Activated CD4-positive, CD25-positive, alpha-beta regulatory T cell treated with anti-CD3 and anti-CD28 coated beads, Interleukin-2, amount 50 U/mL, for 72 hours (primary cell): ENCODE results near the gene SH3RF3.

Experiments
- DNase-seq: peaks from one replicate; pipeline ENCODE4 v3.0.0; 2021

SH3RF3 gene

DNA sequence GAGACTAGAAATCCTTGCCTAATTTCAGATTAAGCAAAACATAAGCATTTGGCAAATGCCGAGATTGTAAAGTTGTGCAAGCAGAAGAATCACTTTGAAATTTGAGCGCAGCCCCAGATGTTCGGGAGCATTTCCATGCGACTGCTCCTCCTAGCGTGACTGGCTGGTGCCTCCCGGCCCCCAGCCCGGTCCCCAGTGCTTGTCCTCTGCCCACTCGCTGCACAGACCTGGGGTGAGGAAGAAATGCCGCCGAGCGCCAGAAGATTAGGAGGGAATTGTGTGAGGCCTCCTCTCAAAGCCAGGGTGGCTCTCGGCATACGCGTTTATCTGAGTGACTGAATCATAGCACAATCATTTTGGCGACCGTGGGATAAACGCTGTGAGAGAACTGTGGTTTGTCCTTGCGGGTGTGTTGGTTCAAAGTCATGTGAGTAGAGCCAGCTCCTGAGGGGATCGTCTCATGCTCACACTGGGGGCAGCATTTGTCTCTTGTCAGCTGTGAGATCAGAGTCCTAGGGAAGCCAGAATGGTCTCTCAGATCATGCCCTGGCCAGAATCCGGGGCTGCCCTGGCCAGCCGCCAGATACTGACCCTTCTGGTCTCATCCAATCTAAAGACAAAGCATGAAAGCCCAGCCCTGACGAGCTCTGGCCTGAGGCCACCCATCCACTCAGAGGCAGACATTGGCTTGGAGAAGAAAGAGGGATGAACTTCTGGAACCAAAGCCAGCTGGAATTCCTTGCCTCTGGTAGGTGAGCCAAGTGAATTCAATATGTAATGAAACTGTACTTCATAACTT, 189.3 kb downstream of the SH3RF3 start:
- no peak for DNase-seq

DNA sequence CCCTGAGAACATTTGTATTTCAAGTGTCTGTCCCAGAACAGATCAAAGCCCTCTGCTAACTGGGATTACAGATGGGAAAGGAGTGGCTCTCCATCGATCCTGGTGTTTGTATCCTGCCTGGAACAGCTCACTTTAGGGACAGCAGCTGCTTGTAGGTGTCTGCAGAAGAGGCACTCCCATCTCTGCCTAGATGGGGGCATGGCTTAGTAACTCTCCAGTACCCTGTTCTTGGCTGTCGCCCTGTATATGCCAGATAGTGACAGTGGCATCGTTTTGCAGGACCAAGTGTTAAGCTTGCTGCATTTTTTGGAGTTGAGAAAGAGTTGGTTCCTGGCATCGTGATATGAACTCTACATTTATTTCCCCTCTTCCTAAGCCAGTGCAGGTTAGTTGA, 189.9 kb downstream of the SH3RF3 start:
- no peak for DNase-seq

DNA sequence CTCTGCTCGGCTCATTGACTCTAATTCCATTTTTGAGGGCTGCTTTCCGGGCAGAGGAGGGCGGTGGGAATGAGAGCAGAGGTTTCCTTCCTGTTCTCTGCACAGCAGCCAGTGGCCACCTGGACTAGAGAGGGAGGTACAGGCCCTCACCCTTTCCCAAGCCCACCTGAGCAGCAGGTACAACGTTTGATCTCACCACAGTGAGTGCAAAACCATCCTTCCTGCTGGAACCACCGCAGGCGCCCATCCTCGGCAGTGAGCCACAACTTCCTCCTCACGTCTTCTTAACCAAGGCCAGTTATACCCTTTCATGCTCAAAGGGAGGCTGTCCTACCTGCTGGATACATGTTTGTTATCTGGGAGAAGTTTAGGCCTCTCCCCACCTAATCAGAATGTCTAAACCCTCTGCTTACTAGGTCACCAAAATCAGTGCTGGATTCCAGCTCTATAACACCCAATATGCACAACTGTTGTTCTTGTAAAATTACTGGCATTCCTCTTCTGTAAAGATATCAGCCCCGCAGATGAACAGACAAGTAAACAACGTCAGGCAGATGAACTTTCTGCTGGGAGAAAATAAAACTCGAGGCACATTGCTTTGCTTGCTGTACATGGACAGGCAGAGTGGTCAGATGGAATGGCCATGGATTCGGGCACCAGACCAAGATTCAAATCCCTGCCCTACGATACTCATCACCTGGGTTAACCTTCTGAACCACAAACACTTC, 191.4 kb downstream of the SH3RF3 start:
- DNase-seq: no peak

DNA sequence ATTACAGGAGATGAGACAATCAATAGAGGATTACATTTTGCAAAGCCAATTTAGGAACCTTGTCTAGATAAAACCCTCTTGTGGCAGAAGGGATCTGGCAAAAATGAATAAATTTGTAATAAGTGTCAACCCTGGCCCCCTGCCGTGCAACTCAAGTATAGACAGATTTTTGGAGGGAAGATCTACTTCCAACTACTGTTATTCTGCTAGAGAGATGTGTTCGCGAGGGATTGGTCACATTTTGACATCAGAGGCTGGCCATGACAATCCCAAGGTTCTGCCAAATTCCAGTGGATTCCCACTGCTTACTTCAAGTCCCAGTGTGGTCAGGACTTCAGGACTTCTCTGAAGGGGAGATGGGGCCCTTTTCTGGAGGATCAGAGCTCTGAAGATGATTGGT, 192.6 kb downstream of the SH3RF3 start:
- DNase-seq: no peak

DNA sequence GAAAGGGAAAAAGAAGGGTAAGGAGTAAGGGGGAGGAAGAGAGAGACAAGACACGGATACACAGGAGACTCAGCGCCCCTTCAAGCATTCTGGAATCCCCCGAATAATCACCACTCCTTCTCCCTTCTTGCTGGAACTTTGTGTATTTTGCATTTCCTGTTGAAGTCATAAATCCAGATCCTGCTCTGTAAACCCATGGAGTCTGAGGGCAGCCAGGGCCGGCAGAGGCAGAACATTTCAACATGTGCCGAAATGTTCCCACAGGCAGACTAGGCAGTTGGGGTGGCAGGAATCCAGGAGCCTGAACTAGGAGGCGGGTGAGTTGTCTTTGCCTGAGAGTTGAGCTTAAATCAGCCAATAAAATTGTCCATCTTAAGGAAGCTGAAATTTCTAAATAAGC, 193.1 kb downstream of the SH3RF3 start:
- DNase-seq: no peak

DNA sequence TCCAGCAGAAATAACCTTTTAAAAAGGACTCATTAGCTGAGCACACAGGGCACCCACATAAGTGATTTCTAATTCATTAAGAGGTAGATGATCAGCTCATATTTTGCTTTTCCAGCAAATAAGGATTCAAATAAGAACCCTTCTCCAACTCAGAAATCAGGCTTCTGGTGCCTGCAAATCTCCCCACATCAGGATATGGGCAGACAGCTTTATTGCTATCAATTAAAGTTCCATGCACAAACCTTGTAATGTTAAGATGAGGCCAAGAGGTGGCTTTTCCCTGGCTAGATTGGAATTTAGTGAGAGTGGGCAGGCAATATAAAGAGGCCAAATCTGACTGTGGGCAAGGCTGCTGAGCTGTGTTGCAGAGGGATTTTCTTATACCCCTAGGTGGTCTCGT, 193.6 kb downstream of the SH3RF3 start:
- no peak for DNase-seq

DNA sequence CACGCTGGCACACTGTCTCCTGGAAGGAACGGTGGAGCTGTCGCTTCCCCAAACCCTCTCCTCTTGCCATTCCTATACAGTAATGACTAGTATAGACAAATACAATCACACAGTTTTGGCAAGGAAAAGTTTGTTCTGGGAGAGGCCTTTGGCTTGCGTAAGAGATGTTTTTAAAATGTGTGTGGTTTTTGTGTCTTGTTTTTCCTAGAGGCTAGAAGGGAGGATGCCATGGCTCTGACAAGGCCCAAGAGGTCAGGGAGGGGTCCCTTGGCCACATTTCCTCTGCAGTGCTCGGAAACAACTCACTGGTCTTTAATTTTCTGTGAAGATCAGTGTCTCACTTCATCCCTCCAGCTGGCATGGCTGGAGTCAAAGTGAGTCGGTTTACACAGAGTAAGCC, 195.9 kb downstream of the SH3RF3 start:
- no peak for DNase-seq

DNA sequence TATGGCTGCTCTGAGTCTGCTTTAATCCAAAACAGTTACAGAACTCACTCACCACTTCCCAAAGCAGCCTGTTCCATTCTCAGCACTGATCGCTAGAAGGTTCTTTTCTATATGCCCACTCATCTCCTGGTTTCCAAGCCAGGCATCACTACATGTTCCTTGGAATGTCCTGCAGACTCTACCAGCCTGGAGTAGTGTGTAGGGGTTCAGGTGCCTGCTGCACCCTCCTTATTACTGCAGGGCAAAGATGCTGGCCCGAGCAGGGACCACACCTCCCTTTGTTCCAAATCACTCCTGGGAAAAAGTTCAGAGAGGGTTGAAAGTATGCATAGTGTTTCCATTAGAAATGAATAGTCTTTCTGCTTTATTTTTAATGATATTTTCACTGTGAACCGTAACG, 196.6 kb downstream of the SH3RF3 start:
- DNase-seq: no peak

DNA sequence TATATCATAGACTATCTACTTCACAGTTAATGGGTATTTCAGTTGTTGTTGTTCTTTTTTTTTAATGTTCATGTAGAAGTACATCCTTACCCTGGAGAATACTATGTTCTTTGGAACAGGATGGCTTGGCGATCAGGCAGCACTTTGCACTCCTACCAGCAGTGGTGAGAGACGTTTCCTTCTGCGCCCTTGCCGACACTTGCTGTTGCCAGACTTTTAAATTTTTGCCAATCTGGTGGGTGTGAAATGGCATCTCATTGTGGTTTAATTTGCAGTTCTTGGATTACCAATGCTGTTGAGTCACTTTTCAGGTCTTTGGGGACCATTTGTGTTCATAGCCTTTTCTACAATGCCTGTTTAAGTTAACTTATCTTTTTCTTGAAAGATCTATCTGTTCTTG, 197.3 kb downstream of the SH3RF3 start:
- DNase-seq: no peak

DNA sequence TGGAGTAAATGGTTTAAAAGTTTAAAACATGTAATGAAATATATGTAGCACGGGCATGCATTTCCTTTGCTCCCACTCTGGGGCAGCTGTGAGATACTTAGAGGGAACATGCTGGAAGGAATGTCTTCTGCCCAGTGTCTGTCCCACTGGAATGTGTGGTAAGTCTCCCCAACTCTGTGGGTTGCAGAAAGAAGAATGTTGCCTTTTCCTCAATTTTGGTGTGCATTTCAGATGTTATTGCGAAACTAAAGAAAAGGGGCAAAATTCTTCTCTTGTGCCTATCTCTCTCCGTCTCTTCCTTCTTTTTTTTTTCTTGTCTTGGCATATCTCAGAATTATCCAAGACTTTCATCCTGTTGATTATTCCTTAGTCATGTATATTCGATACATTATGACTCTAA, 201.1 kb downstream of the SH3RF3 start:
- DNase-seq: no peak

DNA sequence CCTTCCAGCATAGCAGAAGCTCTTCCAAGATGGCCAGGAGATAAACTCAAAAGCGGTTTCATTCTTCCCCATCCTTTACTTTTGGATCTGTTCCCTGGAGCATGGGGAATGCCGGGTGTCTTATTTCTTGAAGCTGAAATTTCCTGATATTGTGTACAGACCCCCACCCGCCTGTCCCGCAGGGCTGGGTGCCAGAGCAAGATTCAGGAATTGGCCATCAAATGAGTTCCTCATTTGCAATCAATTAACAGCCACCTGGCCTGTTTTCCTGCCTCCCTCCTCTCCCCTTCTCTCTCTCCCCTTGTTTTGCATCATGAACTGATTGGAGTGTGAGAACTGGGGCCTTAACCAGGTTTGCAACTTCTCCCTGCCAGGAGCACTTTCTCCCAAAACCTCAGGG, 202.1 kb downstream of the SH3RF3 start:
- DNase-seq: no peak

DNA sequence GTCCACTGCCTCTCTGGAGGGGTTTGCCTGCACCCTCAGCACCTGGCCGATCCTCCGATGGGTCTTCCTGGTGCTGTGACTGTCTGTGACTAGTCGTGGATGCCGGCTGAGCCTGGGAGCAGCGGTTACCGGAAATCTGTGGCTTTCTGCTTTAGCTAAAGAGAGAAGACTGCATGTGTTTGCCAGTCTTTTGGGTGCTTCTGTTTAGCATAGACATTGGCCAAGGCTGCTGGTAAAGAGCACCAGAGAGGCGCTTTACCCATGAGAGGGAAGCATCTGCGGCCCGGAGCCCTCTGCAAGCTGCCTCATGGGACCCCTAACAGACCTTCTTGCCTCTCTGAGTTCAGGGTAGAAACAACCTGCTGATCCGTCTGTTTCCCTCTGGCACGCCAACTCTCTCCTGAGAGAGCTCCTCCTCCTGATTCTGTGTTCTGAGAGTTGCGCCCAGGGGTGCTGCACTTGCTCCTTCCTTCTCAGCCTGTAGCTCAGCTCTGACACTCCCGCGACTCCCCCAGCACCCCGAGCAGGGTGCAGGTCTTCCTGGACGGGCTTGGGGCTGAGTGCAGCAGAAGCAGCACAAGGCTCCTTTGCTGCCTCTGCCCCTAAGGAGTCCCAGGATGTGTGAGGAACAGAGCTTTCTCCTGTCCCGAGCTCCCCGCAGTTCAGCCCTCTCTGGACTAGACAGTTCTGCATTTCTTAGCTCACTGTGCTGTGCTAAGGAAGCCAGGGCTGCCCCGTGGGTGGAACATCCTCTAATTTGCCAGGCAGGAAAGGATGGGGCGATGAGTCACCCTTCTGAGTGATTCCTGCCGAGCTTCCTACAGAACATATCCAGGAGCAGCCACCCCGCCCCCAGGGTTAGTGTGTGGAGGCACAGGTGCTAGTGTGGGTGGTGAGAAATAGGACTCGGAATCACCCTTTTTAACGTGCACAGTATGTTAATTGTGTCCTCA, 203.2 kb downstream of the SH3RF3 start:
- DNase-seq: no peak

DNA sequence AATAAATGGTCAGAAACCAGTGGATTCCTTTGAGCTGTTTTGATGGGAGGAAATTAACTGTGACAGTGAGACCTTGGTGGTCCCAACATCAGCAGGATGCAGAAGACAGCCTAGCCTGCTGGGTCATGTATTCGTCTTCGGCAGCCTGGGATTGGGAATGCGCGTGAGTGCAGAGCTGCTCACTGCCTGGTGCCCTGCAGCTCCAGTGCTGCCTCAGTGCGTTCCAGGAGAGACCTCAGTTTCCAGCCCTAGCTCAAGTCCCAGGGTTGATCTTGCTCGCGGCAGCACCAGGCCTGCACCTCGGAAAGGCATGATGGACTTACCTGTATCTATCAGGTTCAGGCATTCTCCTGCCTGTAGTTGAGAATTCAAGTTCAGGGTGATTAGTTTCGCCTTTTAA, 203.9 kb downstream of the SH3RF3 start:
- no peak for DNase-seq

DNA sequence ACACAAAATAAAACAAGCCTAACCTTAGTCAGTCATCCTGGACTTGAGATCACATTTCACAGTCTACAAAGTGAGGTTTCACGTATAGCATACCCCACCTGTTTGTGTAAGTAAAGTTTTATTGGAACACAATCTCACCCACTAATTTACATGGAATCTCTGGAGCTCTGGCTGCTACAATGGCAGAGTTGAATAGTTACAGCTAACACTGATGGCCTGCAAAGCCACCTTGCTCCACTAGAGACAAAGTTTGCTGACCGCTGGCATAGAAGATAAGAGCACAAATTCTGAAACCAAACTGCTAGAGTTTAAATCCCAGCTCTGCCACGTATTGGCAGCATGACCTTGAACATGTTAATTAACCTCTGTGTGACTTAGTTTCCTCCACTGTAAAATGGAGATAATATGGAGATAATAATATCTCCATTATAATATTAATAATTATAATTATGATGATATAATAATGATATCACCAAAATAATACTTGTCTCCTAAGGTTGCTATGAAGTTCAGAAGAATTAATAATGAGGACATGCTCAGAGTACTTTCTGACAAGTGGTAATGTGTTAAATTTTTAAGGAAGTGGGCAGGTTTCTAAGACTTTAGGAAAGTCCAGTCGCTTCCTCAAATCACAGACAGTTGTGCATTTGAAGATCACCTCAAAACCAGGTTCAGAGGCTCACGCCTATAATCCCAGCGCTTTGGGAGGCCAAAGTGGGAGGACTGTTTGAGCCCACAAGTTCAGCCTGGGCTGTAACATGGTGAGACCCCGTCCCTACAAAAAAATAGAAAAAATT, 204.6 kb downstream of the SH3RF3 start:
- no peak for DNase-seq

DNA sequence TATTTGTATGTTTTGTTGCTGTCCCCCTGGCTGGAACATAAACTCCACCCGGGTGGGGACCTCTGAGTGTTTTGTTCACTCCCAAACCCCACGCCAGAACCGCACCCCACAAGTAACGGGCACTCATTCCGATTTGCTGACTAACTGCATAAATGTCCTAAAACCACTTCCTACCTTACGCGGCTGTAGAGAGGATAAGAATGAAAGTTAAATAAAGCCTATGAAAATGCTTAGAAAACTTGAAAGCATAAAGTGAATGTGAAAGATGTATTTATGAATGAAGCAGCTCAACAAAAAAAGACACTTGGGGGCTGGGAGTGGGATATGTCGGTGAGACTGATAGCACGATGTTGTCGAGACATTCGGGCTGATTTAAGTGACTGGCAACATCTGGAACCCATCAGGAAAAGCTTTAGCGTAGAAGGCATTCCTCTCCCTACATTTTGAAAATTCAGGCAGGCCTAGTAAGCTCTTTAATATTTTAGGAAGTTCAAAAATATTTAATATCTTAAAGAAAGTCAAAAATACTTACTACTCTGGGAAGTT, 206.7 kb downstream of the SH3RF3 start:
- DNase-seq: no peak

DNA sequence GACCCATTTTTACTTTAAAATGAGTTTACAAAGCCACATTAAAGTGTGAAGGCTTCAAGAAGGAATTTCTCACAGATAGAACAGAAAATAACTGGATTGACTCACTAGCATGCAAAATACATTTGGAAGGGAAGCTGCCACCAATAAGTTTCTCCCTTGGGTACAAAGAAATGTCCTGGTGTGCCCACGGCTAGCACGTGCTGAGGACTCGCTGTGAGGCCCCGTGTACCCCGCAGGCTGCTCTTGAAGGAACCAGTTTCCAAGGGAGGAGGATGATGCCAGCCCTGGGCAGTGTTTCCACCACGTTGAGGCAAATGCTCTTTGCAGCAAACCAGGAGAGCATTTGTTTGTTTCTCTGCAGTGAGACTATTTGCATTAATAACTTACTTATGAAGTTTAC, 207.3 kb downstream of the SH3RF3 start:
- DNase-seq: no peak

DNA sequence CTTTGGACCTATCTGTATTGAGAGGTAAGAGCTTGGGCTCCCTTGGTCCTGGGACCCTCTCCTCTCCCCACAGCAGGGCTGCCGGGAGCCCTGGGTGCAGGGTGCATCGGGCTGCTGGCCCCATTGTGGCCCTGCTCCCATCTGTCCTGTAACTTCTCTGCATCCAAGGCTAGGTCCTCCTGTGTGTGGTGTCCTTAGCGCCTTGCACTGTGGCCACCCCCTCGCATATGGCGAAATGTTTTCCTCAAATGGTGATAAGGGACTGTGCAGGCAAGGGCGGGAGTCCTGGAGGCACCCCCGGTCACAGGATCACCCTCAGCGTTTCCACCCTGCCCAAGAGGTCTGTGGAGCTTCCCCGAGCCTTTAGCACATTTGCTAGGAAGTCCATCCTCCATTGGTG, 208.2 kb downstream of the SH3RF3 start:
- DNase-seq: no peak

DNA sequence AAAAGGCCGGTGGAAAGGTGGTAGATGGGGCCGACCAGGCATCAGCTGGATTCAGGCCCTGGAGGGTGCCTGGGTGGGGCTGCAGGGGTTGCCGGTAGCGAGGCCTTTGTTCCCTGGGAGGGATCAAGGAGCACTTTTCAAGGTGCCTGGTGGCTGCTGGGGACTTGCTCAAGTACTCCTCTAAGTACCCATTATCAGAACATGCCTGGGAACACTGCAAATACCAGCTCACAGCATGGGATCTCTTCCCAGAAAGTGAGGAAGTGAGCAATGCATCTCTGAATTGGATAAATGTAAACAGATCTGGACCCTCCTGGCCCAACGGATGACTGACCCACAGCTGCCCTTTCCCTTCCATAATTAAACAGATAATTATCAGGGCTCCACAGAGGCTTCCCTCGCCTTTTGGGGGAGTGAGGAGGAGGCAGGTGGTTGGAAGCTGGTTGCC, 210.5 kb downstream of the SH3RF3 start:
- DNase-seq: no peak

DNA sequence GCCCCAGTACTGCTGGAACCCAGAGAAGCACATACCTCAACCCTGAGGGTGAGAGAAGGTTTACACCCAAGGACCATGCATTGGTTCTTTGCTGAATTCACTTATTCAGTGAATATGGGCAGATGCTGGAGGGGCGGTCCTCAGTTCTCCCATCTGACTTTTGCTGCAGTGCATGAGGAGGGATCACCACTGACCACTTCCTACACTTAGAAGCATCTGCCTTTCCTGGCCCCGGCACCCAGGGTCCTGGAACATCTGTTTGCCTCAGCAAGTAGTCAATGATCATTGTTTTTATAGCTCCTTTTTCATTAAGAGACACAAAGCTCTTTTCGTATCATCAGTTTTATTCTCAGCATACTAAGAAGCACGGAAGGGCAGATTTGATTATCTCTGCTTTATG, 211.4 kb downstream of the SH3RF3 start:
- DNase-seq: no peak

DNA sequence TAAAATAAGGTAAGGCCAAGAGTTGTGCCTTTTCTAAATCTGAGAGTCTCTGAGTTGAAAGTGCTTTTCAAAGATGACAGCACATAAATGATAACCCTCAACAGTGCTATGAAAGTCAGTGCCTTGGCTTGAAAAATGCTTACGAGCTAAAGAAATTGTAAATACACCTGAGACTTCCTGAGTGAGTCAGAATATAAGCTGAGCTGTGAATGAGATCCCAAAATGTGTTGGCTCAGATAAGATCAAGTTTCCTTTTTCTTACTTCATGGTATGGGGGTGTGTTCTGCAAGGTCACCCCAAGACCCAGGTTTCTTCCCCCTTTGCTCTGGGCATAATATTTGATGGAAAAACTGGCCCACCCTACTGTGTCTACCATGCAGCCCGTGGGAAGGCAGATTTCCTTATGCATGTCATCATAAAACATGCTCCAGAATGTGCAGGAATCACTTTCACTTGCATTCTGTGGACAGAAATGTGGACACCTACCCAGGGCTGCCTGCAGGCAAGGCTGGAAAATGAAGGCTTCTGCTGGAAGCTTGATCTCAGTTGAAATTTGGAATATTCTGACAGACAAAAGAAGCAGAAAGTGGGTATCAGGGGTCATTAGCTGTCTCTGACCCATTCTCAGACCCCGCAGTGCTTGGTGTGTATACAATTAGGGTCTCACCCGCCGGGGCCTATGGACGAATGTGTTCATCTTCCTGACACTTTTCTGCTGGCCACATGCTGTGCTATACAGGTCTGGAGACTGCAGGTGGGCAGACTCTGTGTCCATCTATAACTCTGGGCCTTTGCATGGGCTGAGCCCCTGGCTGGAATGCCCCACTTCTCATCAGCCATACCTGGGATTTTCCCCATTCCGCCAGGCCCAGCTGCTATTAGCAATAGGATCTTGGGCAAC, 212.6 kb downstream of the SH3RF3 start:
- no peak for DNase-seq

DNA sequence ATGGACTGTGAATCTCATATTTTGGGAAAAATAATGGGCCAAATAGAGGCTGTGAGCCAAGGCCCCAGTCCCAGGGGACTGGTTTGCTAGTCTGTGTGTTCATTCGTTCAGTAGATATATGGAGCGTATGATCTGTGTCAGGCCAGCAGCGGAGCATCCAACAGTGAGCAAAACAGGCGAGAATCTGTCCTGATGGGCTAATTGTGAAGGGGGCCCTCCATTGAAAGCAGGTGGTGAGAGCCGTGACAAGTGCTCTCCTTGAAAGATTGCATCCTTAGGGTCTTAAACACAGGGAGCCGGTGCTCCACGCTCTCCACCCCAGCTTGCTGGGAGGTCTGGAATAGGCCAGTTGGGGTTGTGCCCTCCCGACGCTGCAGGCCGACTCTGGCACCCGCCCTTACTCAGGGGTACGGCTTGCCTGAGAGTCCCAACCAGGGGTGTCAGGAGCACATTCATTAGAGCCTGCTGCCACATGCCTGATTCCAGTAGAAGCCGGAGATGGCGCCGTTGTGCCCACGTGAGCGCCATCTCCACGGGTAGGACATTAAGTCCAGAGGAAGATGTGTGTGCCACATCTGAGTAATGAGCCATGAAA, 213.3 kb downstream of the SH3RF3 start:
- DNase-seq: no peak
